Measurements from ENCODE around the gene LHB.

Gene LHB

GRCh38 chr19:48989701-48990291 is 27.1 kb downstream of the LHB start:
- no peaks in the 10 kb centered on the region for H3K27me3 Mint-ChIP-seq
- peaks cover 36 to 67% of the 10 kb centered on the region in 2 donors for H3K4me1 Mint-ChIP-seq
- no peaks in the 10 kb centered on the region for H3K9me3 Mint-ChIP-seq
- H3K4me3 Mint-ChIP-seq, result no peak overlapping the region
- no peak for ATAC-seq (replicated peaks)
- H3K36me3 Mint-ChIP-seq, result peaks cover 57 to 70% of the 10 kb centered on the region in 2 donors
- H3K27ac Mint-ChIP-seq, result peak overlapping the region; percentile 6
- no peak for DNase-seq

GRCh38 chr19:48988860-48989259 is 28.0 kb downstream of the LHB start:
- H3K4me1 Mint-ChIP-seq, result peaks cover 32 to 59% of the 10 kb centered on the region in 2 donors
- H3K27ac Mint-ChIP-seq, result no peak overlapping the region
- DNase-seq (no peak), ATAC-seq (replicated peaks) (no peak)
- no peaks in the 10 kb centered on the region for H3K9me3 Mint-ChIP-seq
- H3K4me3 Mint-ChIP-seq, result no peak overlapping the region
- no peaks in the 10 kb centered on the region for H3K27me3 Mint-ChIP-seq
- peaks cover 60 to 68% of the 10 kb centered on the region in 2 donors for H3K36me3 Mint-ChIP-seq

- Mint-ChIP-seq H3K9me3 (no peaks in the 10 kb centered on the region), H3K27me3 (no peaks in the 10 kb centered on the region), H3K4me3 (peak overlapping the region in 1 of 2 donors; percentile 4), H3K4me1 (peaks cover 30 to 57% of the 10 kb centered on the region in 2 donors), H3K27ac (no peak overlapping the region), H3K36me3 (peaks cover 61 to 70% of the 10 kb centered on the region in 2 donors)
- DNase-seq, result no peak
- no peak for ATAC-seq (replicated peaks)
Measured at GRCh38 chr19:48988286-48988685, 28.6 kb downstream of the LHB start.

GRCh38 chr19:48987323-48987722 is 29.6 kb downstream of the LHB start:
- H3K27ac Mint-ChIP-seq, result peak overlapping the region; percentile 48
- no peaks in the 10 kb centered on the region for H3K9me3 Mint-ChIP-seq
- H3K4me1 Mint-ChIP-seq, result peaks cover 28 to 59% of the 10 kb centered on the region in 2 donors
- peaks cover 67 to 77% of the 10 kb centered on the region in 2 donors for H3K36me3 Mint-ChIP-seq
- peak overlapping the region; percentile 11 to 13 for H3K4me3 Mint-ChIP-seq
- no peaks in the 10 kb centered on the region for H3K27me3 Mint-ChIP-seq
- DNase-seq (no peak), ATAC-seq (replicated peaks) (peak; percentile 16 to 44)

GRCh38 chr19:48986211-48986610 is 30.7 kb downstream of the LHB start:
- DNase-seq, result no peak
- H3K4me3 Mint-ChIP-seq, result no peak overlapping the region
- no peak overlapping the region for H3K27ac Mint-ChIP-seq
- peaks cover 67 to 82% of the 10 kb centered on the region in 2 donors for H3K36me3 Mint-ChIP-seq
- no peaks in the 10 kb centered on the region for H3K27me3 Mint-ChIP-seq
- H3K4me1 Mint-ChIP-seq, result peaks cover 30 to 57% of the 10 kb centered on the region in 2 donors
- no peak for ATAC-seq (replicated peaks)
- no peaks in the 10 kb centered on the region for H3K9me3 Mint-ChIP-seq

- H3K27me3 Mint-ChIP-seq, result no peaks in the 10 kb centered on the region
- peaks cover 62 to 79% of the 10 kb centered on the region in 2 donors for H3K36me3 Mint-ChIP-seq
- peaks cover 26 to 52% of the 10 kb centered on the region in 2 donors for H3K4me1 Mint-ChIP-seq
- H3K9me3 Mint-ChIP-seq, result no peaks in the 10 kb centered on the region
- no peak for DNase-seq
- no peak overlapping the region for H3K4me3 Mint-ChIP-seq
- H3K27ac Mint-ChIP-seq, result no peak overlapping the region
- no peak for ATAC-seq (replicated peaks)
Measured at GRCh38 chr19:48985711-48986110, 31.2 kb downstream of the LHB start.

- ATAC-seq (replicated peaks) (no peak), DNase-seq (no peak)
- peaks cover 28 to 50% of the 10 kb centered on the region in 2 donors for H3K4me1 Mint-ChIP-seq
- H3K27me3 Mint-ChIP-seq, result no peaks in the 10 kb centered on the region
- H3K4me3 Mint-ChIP-seq, result no peak overlapping the region
- H3K27ac Mint-ChIP-seq, result peak overlapping the region; percentile 81
- no peaks in the 10 kb centered on the region for H3K9me3 Mint-ChIP-seq
- H3K36me3 Mint-ChIP-seq, result peaks cover 54 to 71% of the 10 kb centered on the region in 2 donors
Measured at GRCh38 chr19:48982280-48982679, 34.6 kb downstream of the LHB start.

- no peak overlapping the region for H3K4me3 Mint-ChIP-seq
- no peak for DNase-seq
- H3K4me1 Mint-ChIP-seq, result peaks cover 23 to 38% of the 10 kb centered on the region in 2 donors
- no peak for ATAC-seq (replicated peaks)
- no peaks in the 10 kb centered on the region for H3K27me3 Mint-ChIP-seq
- H3K27ac Mint-ChIP-seq, result no peak overlapping the region
- H3K36me3 Mint-ChIP-seq, result peaks cover 45 to 54% of the 10 kb centered on the region in 2 donors
- peaks cover 1 to 3% of the 10 kb centered on the region in 2 donors for H3K9me3 Mint-ChIP-seq
Measured at GRCh38 chr19:48977061-48977460, 39.8 kb downstream of the LHB start.

- H3K36me3 Mint-ChIP-seq, result peaks cover 40 to 45% of the 10 kb centered on the region in 2 donors
- H3K4me1 Mint-ChIP-seq, result peaks cover 17 to 32% of the 10 kb centered on the region in 2 donors
- DNase-seq (no peak), ATAC-seq (replicated peaks) (peak; percentile 18 to 24)
- peak overlapping the region; percentile 42 for H3K27ac Mint-ChIP-seq
- no peak overlapping the region for H3K4me3 Mint-ChIP-seq
- H3K27me3 Mint-ChIP-seq, result no peaks in the 10 kb centered on the region
- H3K9me3 Mint-ChIP-seq, result peaks cover 1 to 3% of the 10 kb centered on the region in 2 donors
Measured at GRCh38 chr19:48975947-48976847, 40.7 kb downstream of the LHB start.

- H3K4me3 Mint-ChIP-seq, result no peak overlapping the region
- H3K27ac Mint-ChIP-seq, result peak overlapping the region; percentile 59
- DNase-seq (peak; percentile 69), ATAC-seq (replicated peaks) (peak; percentile 76 to 81)
- H3K4me1 Mint-ChIP-seq, result peaks cover 26 to 42% of the 10 kb centered on the region in 2 donors
- peaks cover 49 to 55% of the 10 kb centered on the region in 2 donors for H3K36me3 Mint-ChIP-seq
- H3K27me3 Mint-ChIP-seq, result no peaks in the 10 kb centered on the region
- H3K9me3 Mint-ChIP-seq, result peaks cover 0 to 3% of the 10 kb centered on the region in 2 donors
Measured at GRCh38 chr19:48970923-48971395, 45.9 kb downstream of the LHB start.

GRCh38 chr19:48970139-48970766 is 46.6 kb downstream of the LHB start:
- H3K36me3 Mint-ChIP-seq, result peaks cover 53 to 62% of the 10 kb centered on the region in 2 donors
- ATAC-seq (replicated peaks), result no peak
- no peaks in the 10 kb centered on the region for H3K27me3 Mint-ChIP-seq
- H3K4me3 Mint-ChIP-seq, result no peak overlapping the region
- DNase-seq, result no peak
- no peak overlapping the region for H3K27ac Mint-ChIP-seq
- peaks cover 0 to 3% of the 10 kb centered on the region in 2 donors for H3K9me3 Mint-ChIP-seq
- peaks cover 26 to 47% of the 10 kb centered on the region in 2 donors for H3K4me1 Mint-ChIP-seq

GRCh38 chr19:48969276-48970138 is 47.4 kb downstream of the LHB start:
- Mint-ChIP-seq H3K4me1 (peaks cover 31 to 55% of the 10 kb centered on the region in 2 donors), H3K27ac (no peak overlapping the region), H3K4me3 (no peak overlapping the region), H3K27me3 (no peaks in the 10 kb centered on the region), H3K36me3 (peaks cover 53 to 63% of the 10 kb centered on the region in 2 donors), H3K9me3 (peaks cover 0 to 3% of the 10 kb centered on the region in 2 donors)
- no peak for ATAC-seq (replicated peaks)
- no peak for DNase-seq

GRCh38 chr19:48968813-48969218 is 48.1 kb downstream of the LHB start:
- Mint-ChIP-seq H3K4me3 (no peak overlapping the region), H3K4me1 (peaks cover 38 to 62% of the 10 kb centered on the region in 2 donors), H3K9me3 (peaks cover 0 to 3% of the 10 kb centered on the region in 2 donors), H3K36me3 (peaks cover 51 to 57% of the 10 kb centered on the region in 2 donors), H3K27ac (peak overlapping the region; percentile 47), H3K27me3 (no peaks in the 10 kb centered on the region)
- ATAC-seq (replicated peaks), result no peak
- no peak for DNase-seq

All from stimulated activated naive B cell treated with anti-CD40 and anti-IgM and Interleukin-4, amounts not matched to agents 10 μg/mL and 1 μg/mL and 100 μg/mL, for 72 hours (primary cell).